NCI-H2081 (cell line): ENCODE measurements around the gene NRDC.

Source experiments
- DNase-seq, 2 experiments: peaks; one replicate each; lab custom pipeline; 2025; lab: John Stamatoyannopoulos, UW

The NRDC gene

GRCh38 chr1:51761351-51761750 is 117.2 kb downstream of the NRDC start:
- no peak for DNase-seq

- no peak for DNase-seq
These were observed 117.7 kb downstream of the NRDC start for GRCh38 chr1:51760872-51761271.

GRCh38 chr1:51758310-51758709 is 120.2 kb downstream of the NRDC start:
- DNase-seq: no peak

- no peak for DNase-seq
These were observed 122.2 kb downstream of the NRDC start for GRCh38 chr1:51756290-51756689.

GRCh38 chr1:51755437-51755836 is 123.1 kb downstream of the NRDC start:
- DNase-seq: no peak

GRCh38 chr1:51754666-51755065 is 123.9 kb downstream of the NRDC start:
- no peak for DNase-seq

GRCh38 chr1:51753969-51754368 is 124.6 kb downstream of the NRDC start:
- no peak for DNase-seq

- DNase-seq: no peak
These were observed 126.2 kb downstream of the NRDC start for GRCh38 chr1:51752073-51752948.

- no peak for DNase-seq
These were observed 127.8 kb downstream of the NRDC start for GRCh38 chr1:51750729-51751128.

GRCh38 chr1:51750218-51750617 is 128.3 kb downstream of the NRDC start:
- no peak for DNase-seq

- DNase-seq: no peak
These were observed 129.4 kb downstream of the NRDC start for GRCh38 chr1:51749151-51749550.

GRCh38 chr1:51745304-51745570 is 133.3 kb downstream of the NRDC start:
- no peak for DNase-seq

GRCh38 chr1:51744506-51745303 is 133.8 kb downstream of the NRDC start:
- DNase-seq: no peak

- no peak for DNase-seq
These were observed 137.3 kb downstream of the NRDC start for GRCh38 chr1:51741121-51741681.

GRCh38 chr1:51740652-51741051 is 137.9 kb downstream of the NRDC start:
- no peak for DNase-seq
